C1 segment of cervical spinal cord (tissue), 14 donors: ENCODE results near the gene ATP5PB.

Experiments used
- DNase-seq, 14 donors: peaks; one replicate each; lab custom pipeline; 2025; lab: John Stamatoyannopoulos, UW

Gene ATP5PB

GRCh38 chr1:111507411-111508201 lies 58.3 kb downstream of the ATP5PB start:
- peak in 10 of 14 donors; percentile 47 to 87 (median 82) for DNase-seq

GRCh38 chr1:111509997-111510375 lies 60.7 kb downstream of the ATP5PB start:
- peak in 2 of 14 donors; percentile 41 to 48 for DNase-seq

GRCh38 chr1:111511370-111511769 lies 62.1 kb downstream of the ATP5PB start:
- DNase-seq = no peak
